ENCODE measurements around the gene SLC29A1. TPM values are rescaled to one million over a fixed set of nuclear protein-coding genes. Genes with fewer than 3 reads are reported as not detected.

Gene SLC29A1
- total RNA-seq, 2 donors from 2014 or later: 18.5 to 58.9 TPM

GRCh38 chr6:44257753-44258324, 34.4 kb downstream of the SLC29A1 start:
- peaks cover 4% of the 10 kb centered on the region for H3K4me1 ChIP-seq (replicated peaks)
- DNase-seq (ENCODE audit: low spot score): no peak
- H3K27ac ChIP-seq: peak overlapping the region; percentile 92 to 94
- no peaks in the 10 kb centered on the region for H3K9me3 ChIP-seq
- 21% methylated on average over 15 of the region's 15 CpGs for WGBS
- peaks cover 6 to 18% of the 10 kb centered on the region in 2 donors for H3K36me3 ChIP-seq
- TF ChIP-seq POLR2AphosphoS5 (IDR thresholded peaks at IDR 0.05) (no peak), CTCF (IDR thresholded peaks at IDR 0.05) (no peak), POLR2A (IDR thresholded peaks at IDR 0.05) (no peak)
- intact Hi-C loops (cut with DNase I): no loop called here
- H3K4me3 ChIP-seq: peak overlapping the region; percentile 85 to 92
- no peaks in the 10 kb centered on the region for H3K27me3 ChIP-seq (replicated peaks; ENCODE audit: insufficient read depth)

GRCh38 chr6:44258325-44258863, 35.0 kb downstream of the SLC29A1 start:
- 85% methylated on average over 9 of the region's 9 CpGs for WGBS
- Histone ChIP-seq H3K27ac (no peak overlapping the region), H3K27me3 (replicated peaks; ENCODE audit: insufficient read depth) (no peaks in the 10 kb centered on the region), H3K36me3 (peaks cover 0 to 13% of the 10 kb centered on the region in 2 donors), H3K4me3 (no peak overlapping the region), H3K4me1 (replicated peaks) (peaks cover 6% of the 10 kb centered on the region), H3K9me3 (no peaks in the 10 kb centered on the region)
- no peak for DNase-seq (ENCODE audit: low spot score)
- intact Hi-C loops (cut with DNase I): no loop called here
- TF ChIP-seq POLR2AphosphoS5 (IDR thresholded peaks at IDR 0.05) (no peak), CTCF (IDR thresholded peaks at IDR 0.05) (no peak), POLR2A (IDR thresholded peaks at IDR 0.05) (no peak)

- Histone ChIP-seq H3K9me3 (no peaks in the 10 kb centered on the region), H3K4me3 (no peak overlapping the region), H3K36me3 (peaks cover 0 to 8% of the 10 kb centered on the region in 2 donors), H3K4me1 (replicated peaks) (peaks cover 12% of the 10 kb centered on the region), H3K27me3 (replicated peaks; ENCODE audit: insufficient read depth) (no peaks in the 10 kb centered on the region), H3K27ac (no peak overlapping the region)
- WGBS: 91% methylated on average over 3 of the region's 3 CpGs
- no peak for TF ChIP-seq POLR2A (IDR thresholded peaks at IDR 0.05)
- TF ChIP-seq POLR2AphosphoS5 (IDR thresholded peaks at IDR 0.05): no peak
- no peak for TF ChIP-seq CTCF (IDR thresholded peaks at IDR 0.05)
- no peak for DNase-seq (ENCODE audit: low spot score)
- intact Hi-C loops (cut with DNase I): no loop called here
Measured at GRCh38 chr6:44258921-44259320, 35.5 kb downstream of the SLC29A1 start.

- no peaks in the 10 kb centered on the region for H3K36me3 ChIP-seq
- no peaks in the 10 kb centered on the region for H3K9me3 ChIP-seq
- intact Hi-C loops (cut with DNase I): no loop called here
- no peak for TF ChIP-seq CTCF (IDR thresholded peaks at IDR 0.05)
- TF ChIP-seq POLR2A (IDR thresholded peaks at IDR 0.05): no peak
- no peak for TF ChIP-seq POLR2AphosphoS5 (IDR thresholded peaks at IDR 0.05)
- no peaks in the 10 kb centered on the region for H3K27me3 ChIP-seq (replicated peaks; ENCODE audit: insufficient read depth)
- no peak for DNase-seq (ENCODE audit: low spot score)
- no peak overlapping the region for H3K27ac ChIP-seq
- 90% methylated on average over 6 of the region's 8 CpGs for WGBS
- H3K4me1 ChIP-seq (replicated peaks): peaks cover 17% of the 10 kb centered on the region
- H3K4me3 ChIP-seq: no peak overlapping the region
Measured at GRCh38 chr6:44260011-44260410, 36.6 kb downstream of the SLC29A1 start.

Data from prostate gland (tissue), 2 donors.